ENCODE results near the gene TXNDC8. TPM values are rescaled to one million over a fixed set of nuclear protein-coding genes. Genes with fewer than 3 reads are reported as not detected.

TXNDC8 gene
- total RNA-seq, 3 donors from 2014 or later, result not detected

- Histone ChIP-seq H3K27ac (no peak overlapping the region), H3K4me1 (no peaks in the 10 kb centered on the region), H3K4me3 (no peak overlapping the region), H3K36me3 (no peaks in the 10 kb centered on the region), H3K9me3 (no peaks in the 10 kb centered on the region), H3K27me3 (no peaks in the 10 kb centered on the region)
- intact Hi-C loops (cut with DNase I; ENCODE audit: low total_unique reads), result no loop called here
- TF ChIP-seq POLR2AphosphoS5 (IDR thresholded peaks at IDR 0.05) (no peak), POLR2A (IDR thresholded peaks at IDR 0.05) (no peak), CTCF (IDR thresholded peaks at IDR 0.05) (no peak)
- no peak for DNase-seq (ENCODE audit: low spot score in 2 of 2)
Measured at GRCh38 chr9:110270211-110270995, 67.3 kb downstream of the TXNDC8 start.

GRCh38 chr9:110266795-110267194, 70.9 kb downstream of the TXNDC8 start:
- Histone ChIP-seq H3K4me1 (no peaks in the 10 kb centered on the region), H3K27ac (no peak overlapping the region), H3K36me3 (no peaks in the 10 kb centered on the region), H3K9me3 (no peaks in the 10 kb centered on the region), H3K4me3 (no peak overlapping the region), H3K27me3 (no peaks in the 10 kb centered on the region)
- intact Hi-C loops (cut with DNase I; ENCODE audit: low total_unique reads), result no loop called here
- TF ChIP-seq CTCF (IDR thresholded peaks at IDR 0.05) (no peak), POLR2A (IDR thresholded peaks at IDR 0.05) (no peak), POLR2AphosphoS5 (IDR thresholded peaks at IDR 0.05) (no peak)
- DNase-seq (ENCODE audit: low spot score in 2 of 2), result no peak

GRCh38 chr9:110261632-110262031, 76.0 kb downstream of the TXNDC8 start:
- intact Hi-C loops (cut with DNase I; ENCODE audit: low total_unique reads), result no loop called here
- no peak for TF ChIP-seq POLR2AphosphoS5 (IDR thresholded peaks at IDR 0.05)
- no peak for TF ChIP-seq POLR2A (IDR thresholded peaks at IDR 0.05)
- no peak for TF ChIP-seq CTCF (IDR thresholded peaks at IDR 0.05)
- no peak overlapping the region for H3K27ac ChIP-seq
- no peaks in the 10 kb centered on the region for H3K27me3 ChIP-seq
- H3K9me3 ChIP-seq, result no peaks in the 10 kb centered on the region
- no peak overlapping the region for H3K4me3 ChIP-seq
- DNase-seq (ENCODE audit: low spot score in 2 of 2), result no peak
- H3K36me3 ChIP-seq, result no peaks in the 10 kb centered on the region
- no peaks in the 10 kb centered on the region for H3K4me1 ChIP-seq

GRCh38 chr9:110260911-110261310, 76.8 kb downstream of the TXNDC8 start:
- Histone ChIP-seq H3K4me1 (no peaks in the 10 kb centered on the region), H3K27me3 (no peaks in the 10 kb centered on the region), H3K9me3 (no peaks in the 10 kb centered on the region), H3K36me3 (no peaks in the 10 kb centered on the region), H3K4me3 (no peak overlapping the region), H3K27ac (no peak overlapping the region)
- TF ChIP-seq CTCF (IDR thresholded peaks at IDR 0.05) (no peak), POLR2A (IDR thresholded peaks at IDR 0.05) (no peak), POLR2AphosphoS5 (IDR thresholded peaks at IDR 0.05) (no peak)
- intact Hi-C loops (cut with DNase I; ENCODE audit: low total_unique reads), result no loop called here
- no peak for DNase-seq (ENCODE audit: low spot score in 2 of 2)

- Histone ChIP-seq H3K9me3 (no peaks in the 10 kb centered on the region), H3K36me3 (no peaks in the 10 kb centered on the region), H3K4me1 (no peaks in the 10 kb centered on the region), H3K27me3 (no peaks in the 10 kb centered on the region), H3K27ac (no peak overlapping the region), H3K4me3 (no peak overlapping the region)
- TF ChIP-seq CTCF (IDR thresholded peaks at IDR 0.05) (no peak), POLR2A (IDR thresholded peaks at IDR 0.05) (no peak), POLR2AphosphoS5 (IDR thresholded peaks at IDR 0.05) (no peak)
- DNase-seq (ENCODE audit: low spot score in 2 of 2), result no peak
- intact Hi-C loops (cut with DNase I; ENCODE audit: low total_unique reads), result no loop called here
Measured at GRCh38 chr9:110259566-110259965, 78.1 kb downstream of the TXNDC8 start.

Measured in breast epithelium (tissue), 4 donors.